Testis (tissue), 3 donors: ENCODE data around the gene PBX4. TPM values are rescaled to one million over a fixed set of nuclear protein-coding genes. Genes with fewer than 3 reads are reported as not detected.

Experiments used
- DNase-seq: peaks from one replicate; pipeline ENCODE4 v3.0.0-alpha.2; 2019
- H3K27ac ChIP-seq, 2 donors: fragments of 200-600 bp; sonication (generic); one replicate each; pipeline ENCODE4 v1.5.1; 2019
- H3K27me3 ChIP-seq: fragments of 200-600 bp; sonication (generic); one replicate; pipeline ENCODE4 v1.5.1; 2019
- H3K36me3 ChIP-seq: fragments of 200-600 bp; sonication (generic); one replicate; pipeline ENCODE4 v1.5.1; 2017; ENCODE audit warnings: low read depth; ENCODE audit errors: missing control alignments
- H3K4me1 ChIP-seq: fragments of 200-600 bp; sonication (generic); one replicate; pipeline ENCODE4 v1.5.1; 2019
- H3K4me3 ChIP-seq, 2 donors: fragments of 200-600 bp; sonication (generic); one replicate each; pipeline ENCODE4 v1.5.1; 2017 to 2019
- H3K9me3 ChIP-seq: fragments of 200-600 bp; sonication (generic); one replicate; pipeline ENCODE4 v1.5.1; 2017
- CTCF ChIP-seq, 3 experiments: fragments of 450-650 bp in 2 of 3; fragments of 200-600 bp in 1 of 3; sonication (generic) in 1 of 3; IDR thresholded peaks; one replicate each; pipeline ENCODE4 v1.5.1; 2016 to 2019; ENCODE audit warnings: antibody characterized with exemption in 3 of 3, mild to moderate bottlenecking in 2 of 3, moderate library complexity in 1 of 3
- POLR2A ChIP-seq: fragments of 450-650 bp; IDR thresholded peaks from one replicate; pipeline ENCODE4 v1.6.1; 2017; ENCODE audit warnings: antibody characterized with exemption, mild to moderate bottlenecking, moderate library complexity
- WGBS, 2 donors: methylation state at CpG; one replicate each; pipeline ENCODE4 v1.1.5; 2018; 5-methylcytosine and 5-hydroxymethylcytosine counted together
- intact Hi-C: fragments of 100-400 bp; cut with DNase I; formaldehyde crosslinking; loops from one replicate; pipeline ENCODE4 v1.15.1; 2023; ENCODE audit warnings: low total_unique reads
- polyA plus RNA-seq: library from polyadenylated mRNA; stranded (reverse); fragments of 350-450 nt; fragmentation: Illumina TruSeq; extraction: RNeasy Lipid Tissue Mini Kit (QIAGEN cat#74804); gene quantifications from one replicate; pipeline ENCODE4 v1.2.3, GENCODE V29; 2014; ENCODE audit warnings: low read depth, low replicate concordance; ENCODE audit not compliant: insufficient read depth
- total RNA-seq, 2 donors: library from RNA; depleted of rRNA; stranded (reverse); fragments of >200 nt; gene quantifications; one replicate each; pipeline ENCODE4 v1.2.3, GENCODE V29; 2016

Gene PBX4
- total and polyA plus RNA-seq, 3 donors from 2014 or later = 16.2 to 28.3 (median 18.0) TPM

- Histone ChIP-seq H3K27ac (no peak overlapping the region), H3K27me3 (no peaks in the 10 kb centered on the region), H3K36me3 (no peaks in the 10 kb centered on the region), H3K4me1 (peaks cover 11% of the 10 kb centered on the region), H3K9me3 (no peaks in the 10 kb centered on the region), H3K4me3 (peak overlapping the region; percentile 27 to 87)
- WGBS, 2 donors = 14 to 26% methylated on average over 35 to 45 of the region's 46 CpGs
- TF ChIP-seq POLR2A = no peak
- no peak for TF ChIP-seq CTCF (IDR thresholded peaks at IDR 0.05)
- intact Hi-C loops = no loop called here
- peak; percentile 79 for DNase-seq
Measured at GRCh38 chr19:19514215-19514657, 104.3 kb downstream of the PBX4 start.

DNA sequence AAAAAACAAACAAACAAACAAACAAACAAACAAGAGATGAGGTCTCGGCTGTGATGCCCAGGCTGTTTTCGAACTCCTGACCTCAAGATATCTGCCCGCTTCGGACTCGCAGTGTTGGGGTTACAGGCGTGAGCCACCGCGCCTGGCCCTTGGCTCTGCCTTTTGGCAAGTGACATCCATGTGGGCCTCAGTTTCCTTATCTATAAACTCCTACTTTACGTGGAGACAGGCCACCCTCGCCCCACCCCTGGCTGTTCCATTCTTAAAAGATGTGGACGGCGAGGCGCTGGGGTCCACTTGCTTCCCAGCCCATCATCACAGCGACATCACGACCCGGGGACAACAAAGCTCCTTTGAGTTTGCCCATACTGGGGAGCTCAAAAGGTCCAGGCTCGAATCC is 104.8 kb downstream of the PBX4 start:
- no peak overlapping the region for H3K27ac ChIP-seq
- H3K4me3 ChIP-seq = peak overlapping the region; percentile 27 to 87

More for the DNA sequence above, 104.8 kb downstream of the PBX4 start:
- Histone ChIP-seq H3K36me3 (no peaks in the 10 kb centered on the region), H3K9me3 (no peaks in the 10 kb centered on the region), H3K27me3 (no peaks in the 10 kb centered on the region), H3K4me1 (peaks cover 11% of the 10 kb centered on the region)
- no peak for DNase-seq
- 71 to 78% methylated on average over 17 of the region's 17 CpGs for WGBS, 2 donors
- intact Hi-C loops = no loop called here
- TF ChIP-seq CTCF (IDR thresholded peaks at IDR 0.05) (no peak), POLR2A (no peak)

Other genes starting within 250 kb of the PBX4 start
- 100 to 1,000 TPM; 163 to 197 TPM for gene GATAD2A, start 213.0 kb downstream of the PBX4 start, total RNA-seq
- gene GATAD2A, start 213.0 kb downstream of the PBX4 start, polyA plus RNA-seq = 109 TPM
- 100 to 1,000 TPM; 117 to 722 TPM for gene TSSK6, start 103.1 kb downstream of the PBX4 start, total RNA-seq
- 125 TPM for gene TSSK6, start 103.1 kb downstream of the PBX4 start, polyA plus RNA-seq
- 100 to 1,000 TPM; 210 to 283 TPM for gene NDUFA13, start 102.5 kb downstream of the PBX4 start, total RNA-seq
- 260 TPM for gene NDUFA13, start 102.5 kb downstream of the PBX4 start, polyA plus RNA-seq
- 10 to 100 TPM; 29.3 to 49.1 TPM for gene YJEFN3, start 89.8 kb downstream of the PBX4 start, total RNA-seq
- gene YJEFN3, start 89.8 kb downstream of the PBX4 start, polyA plus RNA-seq = 24.2 TPM
- gene CILP2, start 80.4 kb downstream of the PBX4 start, total RNA-seq = 1 to 10 TPM; 5.6 to 9.5 TPM
- gene CILP2, start 80.4 kb downstream of the PBX4 start, polyA plus RNA-seq = 10.0 TPM
- gene LPAR2, start 9.5 kb upstream of the PBX4 start, total RNA-seq = 100 to 1,000 TPM; 181 to 224 TPM
- 73.9 TPM for gene LPAR2, start 9.5 kb upstream of the PBX4 start, polyA plus RNA-seq
- 10 to 100 TPM; 13.4 to 15.2 TPM for gene GMIP, start 25.0 kb upstream of the PBX4 start, total RNA-seq
- gene GMIP, start 25.0 kb upstream of the PBX4 start, polyA plus RNA-seq = 8.8 TPM
- gene ATP13A1, start 45.0 kb upstream of the PBX4 start, total RNA-seq = 100 to 1,000 TPM; 292 to 360 TPM
- 64.1 TPM for gene ATP13A1, start 45.0 kb upstream of the PBX4 start, polyA plus RNA-seq
- 10 to 100 TPM in 1 of 2 donors, 1 to 10 TPM in 1; 9.2 to 12.0 TPM for gene ZNF101, start 50.2 kb upstream of the PBX4 start, total RNA-seq
- 15.6 TPM for gene ZNF101, start 50.2 kb upstream of the PBX4 start, polyA plus RNA-seq
- gene ZNF14, start 114.4 kb upstream of the PBX4 start, total RNA-seq = 10 to 100 TPM; 10.7 to 12.1 TPM
- 3.0 TPM for gene ZNF14, start 114.4 kb upstream of the PBX4 start, polyA plus RNA-seq
- gene ZNF506, start 203.1 kb upstream of the PBX4 start, total RNA-seq = 10 to 100 TPM; 28.9 to 39.4 TPM
- gene ZNF506, start 203.1 kb upstream of the PBX4 start, polyA plus RNA-seq = 12.5 TPM
- gene ZNF253, start 247.2 kb upstream of the PBX4 start, total RNA-seq = 10 to 100 TPM; 10.2 to 15.3 TPM
- gene ZNF253, start 247.2 kb upstream of the PBX4 start, polyA plus RNA-seq = 4.1 TPM